Lower lobe of right lung (tissue), 2 donors: Measurements from ENCODE around the gene GARS1. TPM values are rescaled to one million over a fixed set of nuclear protein-coding genes. Genes with fewer than 3 reads are reported as not detected.

Experiments used
- ATAC-seq, 2 donors: fragments of 200-7000 bp; cut with Tn5 transposase; one replicate each; pipeline ENCODE4 v1.9.1; 2020 to 2022; ENCODE audit warnings: mild to moderate bottlenecking in 2 of 2, moderate library complexity in 2 of 2
- DNase-seq: peaks from one replicate; pipeline ENCODE4 v3.0.0-alpha.2; 2020
- H3K27ac ChIP-seq: fragments of 200-600 bp; one replicate; pipeline ENCODE4 v1.8.0; 2022
- H3K27me3 ChIP-seq: fragments of 200-600 bp; one replicate; pipeline ENCODE4 v1.8.0; 2022; ENCODE audit warnings: low read depth
- H3K36me3 ChIP-seq: fragments of 200-600 bp; one replicate; pipeline ENCODE4 v1.8.0; 2022; ENCODE audit warnings: mild to moderate bottlenecking
- H3K4me1 ChIP-seq: fragments of 200-600 bp; one replicate; pipeline ENCODE4 v1.8.0; 2022
- H3K4me3 ChIP-seq: fragments of 200-600 bp; one replicate; pipeline ENCODE4 v1.8.0; 2022; ENCODE audit warnings: mild to moderate bottlenecking
- H3K9me3 ChIP-seq: fragments of 200-600 bp; one replicate; pipeline ENCODE4 v1.8.0; 2022
- intact Hi-C: fragments of 100-400 bp; cut with DNase I; formaldehyde crosslinking; loops from one replicate; pipeline ENCODE4 v1.11.0; 2022
- total RNA-seq: library from RNA; stranded (reverse); fragmentation: NEBNext Ultra II Directional; extraction: Animal tissue kit (Norgen Biotek cat#: 25700); gene quantifications from one replicate; pipeline ENCODE4 v1.2.1, GENCODE V29; 2021
- TF ChIP-seq, protein P1 (sequence below): fragments of 200-600 bp; IDR thresholded peaks from one replicate; pipeline ENCODE4 v1.8.0; 2022; ENCODE audit warnings: antibody characterized with exemption, mild to moderate bottlenecking
- donor health status: DM: no; HTN: yes; CAD: no; lungs with severe emphysema.

GARS1 gene
- total RNA-seq, 1 donor from 2014 or later, result 67.7 TPM

DNA sequence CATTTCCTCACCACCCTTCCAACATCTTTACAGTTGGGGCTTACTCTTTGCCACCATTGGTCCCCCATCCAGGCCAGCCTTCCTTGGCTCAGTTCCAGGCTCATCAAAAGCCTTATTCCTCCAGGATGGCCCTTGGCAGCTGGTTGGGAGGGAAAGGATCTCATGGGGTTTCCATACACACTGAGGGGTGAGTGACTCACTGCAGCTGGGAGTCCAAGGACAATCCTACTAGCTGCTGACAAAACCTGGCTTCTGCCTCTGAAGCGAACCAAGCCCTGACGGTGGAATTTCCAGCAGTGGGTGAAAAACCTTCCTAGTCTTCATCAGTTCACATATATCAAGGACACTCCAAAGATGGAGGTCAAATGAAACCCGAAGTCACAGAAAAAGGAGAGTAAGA is 64.6 kb downstream of the GARS1 start:
- H3K4me3 ChIP-seq, result no peak overlapping the region

DNA sequence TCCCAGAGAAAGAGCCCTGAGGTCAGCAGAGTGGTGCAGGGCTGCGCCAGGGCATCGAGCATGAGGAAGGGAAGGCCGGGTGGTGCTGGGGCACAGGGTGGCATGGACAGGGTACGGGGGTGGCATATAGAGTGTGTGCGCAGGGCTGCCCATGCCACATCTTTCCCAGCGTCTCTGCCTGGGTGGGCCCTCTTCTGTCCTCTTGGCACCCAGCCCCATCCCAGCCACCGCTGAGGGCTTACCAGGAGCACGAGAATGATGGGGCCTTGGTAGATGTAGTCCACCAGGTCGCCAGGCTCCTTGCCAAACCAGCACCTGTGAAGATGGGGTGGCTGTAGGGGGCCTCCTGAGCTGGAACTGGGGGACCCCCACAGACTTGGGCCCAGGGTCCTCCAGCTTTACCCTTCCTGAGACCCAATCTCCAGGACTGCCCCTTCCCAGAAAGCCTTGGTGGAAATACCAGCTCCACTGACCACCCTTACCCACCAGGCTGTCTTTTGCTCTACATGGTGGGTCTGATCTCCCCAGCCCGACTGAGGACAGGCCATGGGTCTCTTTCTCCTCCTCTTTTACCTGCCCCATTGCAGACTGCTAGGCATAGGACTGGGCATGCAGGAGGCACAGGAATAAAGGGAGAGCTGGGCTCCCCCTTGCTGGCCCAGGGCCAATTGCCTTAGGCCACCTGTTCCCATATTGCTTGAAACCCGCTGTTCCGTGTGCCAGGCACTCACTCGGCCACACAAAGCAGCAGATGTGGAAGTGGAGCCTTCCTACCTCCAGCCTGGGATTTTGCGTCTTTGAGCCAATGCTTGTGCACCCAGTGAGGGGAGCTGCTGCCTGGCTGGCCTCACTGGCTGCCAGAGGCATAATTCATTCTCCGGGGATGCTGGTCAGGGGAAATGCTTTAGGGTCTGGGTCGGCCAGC is 65.9 kb downstream of the GARS1 start:
- DNase-seq, result no peak
- Histone ChIP-seq H3K36me3 (no peaks in the 10 kb centered on the region), H3K27ac (no peak overlapping the region), H3K4me1 (no peaks in the 10 kb centered on the region), H3K27me3 (no peaks in the 10 kb centered on the region), H3K9me3 (no peaks in the 10 kb centered on the region), H3K4me3 (no peak overlapping the region)
- no peak for ATAC-seq
- intact Hi-C loops, result no loop called here
- TF ChIP-seq, protein P1, sequence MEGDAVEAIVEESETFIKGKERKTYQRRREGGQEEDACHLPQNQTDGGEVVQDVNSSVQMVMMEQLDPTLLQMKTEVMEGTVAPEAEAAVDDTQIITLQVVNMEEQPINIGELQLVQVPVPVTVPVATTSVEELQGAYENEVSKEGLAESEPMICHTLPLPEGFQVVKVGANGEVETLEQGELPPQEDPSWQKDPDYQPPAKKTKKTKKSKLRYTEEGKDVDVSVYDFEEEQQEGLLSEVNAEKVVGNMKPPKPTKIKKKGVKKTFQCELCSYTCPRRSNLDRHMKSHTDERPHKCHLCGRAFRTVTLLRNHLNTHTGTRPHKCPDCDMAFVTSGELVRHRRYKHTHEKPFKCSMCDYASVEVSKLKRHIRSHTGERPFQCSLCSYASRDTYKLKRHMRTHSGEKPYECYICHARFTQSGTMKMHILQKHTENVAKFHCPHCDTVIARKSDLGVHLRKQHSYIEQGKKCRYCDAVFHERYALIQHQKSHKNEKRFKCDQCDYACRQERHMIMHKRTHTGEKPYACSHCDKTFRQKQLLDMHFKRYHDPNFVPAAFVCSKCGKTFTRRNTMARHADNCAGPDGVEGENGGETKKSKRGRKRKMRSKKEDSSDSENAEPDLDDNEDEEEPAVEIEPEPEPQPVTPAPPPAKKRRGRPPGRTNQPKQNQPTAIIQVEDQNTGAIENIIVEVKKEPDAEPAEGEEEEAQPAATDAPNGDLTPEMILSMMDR, result no peak

More for the DNA sequence above, 64.6 kb downstream of the GARS1 start:
- Histone ChIP-seq H3K4me1 (no peaks in the 10 kb centered on the region), H3K27me3 (no peaks in the 10 kb centered on the region), H3K27ac (no peak overlapping the region), H3K36me3 (no peaks in the 10 kb centered on the region), H3K9me3 (no peaks in the 10 kb centered on the region)
- TF ChIP-seq, protein P1, result no peak
- DNase-seq (no peak), ATAC-seq (no peak)
- intact Hi-C loops, result no loop called here

- H3K9me3 ChIP-seq, result no peaks in the 10 kb centered on the region
- no peak overlapping the region for H3K27ac ChIP-seq
- intact Hi-C loops, result no loop called here
- TF ChIP-seq, protein P1, result no peak
- no peak overlapping the region for H3K4me3 ChIP-seq
- H3K36me3 ChIP-seq, result no peaks in the 10 kb centered on the region
- H3K4me1 ChIP-seq, result no peaks in the 10 kb centered on the region
- ATAC-seq (no peak), DNase-seq (no peak)
- H3K27me3 ChIP-seq, result no peaks in the 10 kb centered on the region
Observed at GRCh38 chr7:30661926-30662325, 67.2 kb downstream of the GARS1 start.

DNA sequence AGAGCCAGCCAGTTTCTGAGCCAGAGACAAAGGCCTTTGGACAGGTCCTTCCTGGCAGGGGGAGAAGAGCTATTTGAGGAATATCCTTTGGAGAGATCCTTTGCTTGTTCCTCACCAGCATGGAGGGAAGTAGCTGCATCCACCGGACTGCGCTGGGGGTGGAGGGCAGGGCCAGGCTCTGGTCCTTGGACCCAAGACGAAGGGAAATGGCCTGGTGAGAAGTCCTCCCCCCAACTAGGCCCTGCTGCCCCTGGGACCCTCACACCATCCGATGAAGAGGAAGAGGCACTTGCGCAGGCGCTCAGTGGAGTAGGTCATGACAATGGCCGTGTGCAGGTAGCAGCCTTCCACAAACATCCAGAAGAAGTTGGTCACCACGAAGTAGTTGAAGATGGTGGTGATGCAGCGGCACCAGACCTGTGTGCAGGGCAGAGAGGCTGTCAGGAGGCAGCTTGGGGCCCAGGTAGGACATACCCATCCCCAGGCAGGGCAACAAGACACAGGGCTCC is 67.8 kb downstream of the GARS1 start:
- DNase-seq (no peak), ATAC-seq (no peak)
- Histone ChIP-seq H3K27ac (no peak overlapping the region), H3K9me3 (no peaks in the 10 kb centered on the region), H3K36me3 (no peaks in the 10 kb centered on the region), H3K27me3 (no peaks in the 10 kb centered on the region), H3K4me3 (no peak overlapping the region), H3K4me1 (no peaks in the 10 kb centered on the region)
- intact Hi-C loops, result no loop called here
- TF ChIP-seq, protein P1, result no peak

- no peak for ATAC-seq
- Histone ChIP-seq H3K4me3 (no peak overlapping the region), H3K27ac (no peak overlapping the region), H3K27me3 (no peaks in the 10 kb centered on the region), H3K4me1 (no peaks in the 10 kb centered on the region), H3K9me3 (no peaks in the 10 kb centered on the region), H3K36me3 (no peaks in the 10 kb centered on the region)
- TF ChIP-seq, protein P1, result no peak
- DNase-seq, result no peak
- intact Hi-C loops, result no loop called here
Observed at GRCh38 chr7:30663414-30663813, 68.7 kb downstream of the GARS1 start.
